Psoas muscle (tissue), 8 donors: Measurements from ENCODE around the gene SAP25. TPM values are rescaled to one million over a fixed set of nuclear protein-coding genes. Genes with fewer than 3 reads are reported as not detected.
A peak's percentile ranks its signal among the peaks of the same experiment; 100 is the strongest.

ENCODE experiments used
- ATAC-seq, 4 donors: fragments of 200-7000 bp; cut with Tn5 transposase; one replicate each; pipeline ENCODE4 v1.9.1; 2020; ENCODE audit warnings: moderate library complexity in 3 of 4, mild to moderate bottlenecking in 2 of 4
- DNase-seq, 2 donors: peaks; one replicate each; pipeline ENCODE4 v3.0.0-alpha.2; 2020
- H3K27ac ChIP-seq: fragments of 200-600 bp; one replicate; pipeline ENCODE4 v1.8.0; 2022
- H3K27me3 ChIP-seq, 3 donors: fragments of 200-600 bp in 1 of 3; one replicate each; pipeline versions ENCODE4 v1.6.1 to v1.8.0; 2013 to 2022; ENCODE audit warnings: low read length in 2 of 3, mild to moderate bottlenecking in 2 of 3, moderate library complexity in 1 of 3; ENCODE audit not compliant: insufficient read depth in 3 of 3
- H3K36me3 ChIP-seq, 2 donors: fragments of 200-600 bp in 1 of 2; one replicate each; pipeline versions ENCODE4 v1.6.1 to v1.8.0; 2013 to 2022; ENCODE audit warnings: low read depth in 1 of 2, mild to moderate bottlenecking in 1 of 2, moderate library complexity in 1 of 2; ENCODE audit not compliant: insufficient read depth in 1 of 2
- H3K4me1 ChIP-seq: fragments of 200-600 bp; one replicate; pipeline ENCODE4 v1.8.0; 2022
- H3K4me3 ChIP-seq: fragments of 200-600 bp; one replicate; pipeline ENCODE4 v1.8.0; 2022; ENCODE audit warnings: mild to moderate bottlenecking
- H3K9me3 ChIP-seq: fragments of 200-600 bp; one replicate; pipeline ENCODE4 v1.8.0; 2022
- CTCF ChIP-seq: fragments of 200-600 bp; IDR thresholded peaks from one replicate; pipeline ENCODE4 v1.8.0; 2022; ENCODE audit warnings: antibody characterized with exemption
- WGBS, 3 donors: extraction: QIAGEN DNeasy Blood & Tissue Kit; methylation state at CpG; one replicate each; pipeline versions ENCODE4 v1.1.6 to v1.1.7; 2013; 5-methylcytosine and 5-hydroxymethylcytosine counted together
- intact Hi-C, 2 donors: fragments of 100-400 bp; cut with DNase I; formaldehyde crosslinking; loops; one replicate each; pipeline versions ENCODE4 v1.11.0 to v1.14.2; 2022
- polyA plus RNA-seq, 3 donors: library from polyadenylated mRNA; stranded (reverse); fragments of 200-250 nt; gene quantifications; one replicate each; pipeline ENCODE4 v1.2.3, GENCODE V29; 2013
- total RNA-seq, 4 donors: library from RNA; stranded (reverse); fragmentation: NEBNext Ultra II Directional in 2 of 4; extraction: Animal tissue kit (Norgen Biotek cat#: 25700) in 2 of 4; gene quantifications; one replicate each; pipeline versions ENCODE4 v1.2.1 to v1.2.4, GENCODE V29; 2021 to 2023
- donor health status: healthy with polysubstance abuse.
- donor health status: DM: no; HTN: no; CAD: no; lungs with moderate emphysema.
- donor health status: Bipolar disorder and iron deficiency.
- donor health status: healthy.
- donor health status: DM: yes; HTN: yes; CAD: no.
- donor health status: DM: no; HTN: no; CAD: no.
- donor health status: DM: no; HTN: no; CAD: no.
- donor health status: DM: yes; HTN: yes; CAD: no.

SAP25 gene
- total and polyA plus RNA-seq, 7 donors, result 0.21 to 1.9 (median 0.59) TPM; not detected in 2

GRCh38 chr7:100599911-100600729 lies 26.4 kb upstream of the SAP25 start:
- TF ChIP-seq CTCF, result no peak
- peak in 1 of 2 donors; percentile 75 for DNase-seq

GRCh38 chr7:100598425-100598824 lies 24.7 kb upstream of the SAP25 start:
- WGBS, 3 donors, result 84 to 88% (median 86%) methylated on average over 4 of the region's 4 CpGs
- intact Hi-C loops, result no loop called here
- no peak for DNase-seq

More at GRCh38 chr7:100599911-100600729, 26.4 kb upstream of the SAP25 start:
- no peak overlapping the region for H3K27ac ChIP-seq
- 64 to 78% (median 68%) methylated on average over 16 to 18 of the region's 18 CpGs for WGBS, 3 donors
- intact Hi-C loops, result no loop called here
- no peak overlapping the region for H3K4me3 ChIP-seq
- H3K27me3 ChIP-seq, result peaks cover 0 to 8% (median 4%) of the 10 kb centered on the region in 3 donors
- ATAC-seq, result no peak
- H3K36me3 ChIP-seq, result no peaks in the 10 kb centered on the region
- H3K4me1 ChIP-seq, result peaks cover 3% of the 10 kb centered on the region
- H3K9me3 ChIP-seq, result no peaks in the 10 kb centered on the region

GRCh38 chr7:100595188-100595587 lies 21.5 kb upstream of the SAP25 start:
- no peak for ATAC-seq
- no peaks in the 10 kb centered on the region for H3K9me3 ChIP-seq
- intact Hi-C loops, result no loop called here

More at GRCh38 chr7:100598425-100598824, 24.7 kb upstream of the SAP25 start:
- no peak overlapping the region for H3K27ac ChIP-seq
- no peaks in the 10 kb centered on the region for H3K36me3 ChIP-seq
- H3K4me1 ChIP-seq, result no peaks in the 10 kb centered on the region
- H3K9me3 ChIP-seq, result no peaks in the 10 kb centered on the region
- no peak overlapping the region for H3K4me3 ChIP-seq
- no peak for TF ChIP-seq CTCF
- peaks cover 0 to 8% (median 4%) of the 10 kb centered on the region in 3 donors for H3K27me3 ChIP-seq
- no peak for ATAC-seq

GRCh38 chr7:100591596-100591995 lies 17.9 kb upstream of the SAP25 start:
- Histone ChIP-seq H3K27me3 (peaks cover 0 to 1% (median 0%) of the 10 kb centered on the region in 3 donors), H3K36me3 (no peaks in the 10 kb centered on the region), H3K27ac (no peak overlapping the region), H3K9me3 (no peaks in the 10 kb centered on the region), H3K4me1 (peaks cover 5% of the 10 kb centered on the region), H3K4me3 (no peak overlapping the region)
- TF ChIP-seq CTCF, result no peak
- WGBS, 3 donors, result 89 to 91% (median 91%) methylated on average over 17 of the region's 17 CpGs
- ATAC-seq, result no peak
- no peak for DNase-seq
- intact Hi-C loops, result no loop called here

More at GRCh38 chr7:100595188-100595587, 21.5 kb upstream of the SAP25 start:
- no peaks in the 10 kb centered on the region for H3K36me3 ChIP-seq
- no peak overlapping the region for H3K4me3 ChIP-seq
- no peaks in the 10 kb centered on the region for H3K4me1 ChIP-seq
- WGBS, 3 donors, result 93 to 98% (median 95%) methylated on average over 7 of the region's 7 CpGs
- DNase-seq, result no peak
- H3K27ac ChIP-seq, result no peak overlapping the region
- peaks cover 0 to 1% (median 0%) of the 10 kb centered on the region in 3 donors for H3K27me3 ChIP-seq
- no peak for TF ChIP-seq CTCF
